Small intestine (tissue), 7 donors: Measurements from ENCODE around the gene SPARC. TPM values are rescaled to one million over a fixed set of nuclear protein-coding genes. Genes with fewer than 3 reads are reported as not detected.
A peak's percentile ranks its signal among the peaks of the same experiment; 100 is the strongest.
"Not testable (repeated sequence)": the region's sequence is repeated elsewhere in the genome, so short reads cannot be mapped to it uniquely, and the experiment has no call there.

Experiments
- DNase-seq, 2 donors: peaks; one replicate each; pipeline versions ENCODE4 v3.0.0 to v3.0.0-alpha.2; 2013
- FAIRE-seq: peaks from 2 replicates; lab custom pipeline; 2012; peaks lifted over from hg19 to GRCh38; lab: Jason Lieb, UNC
- H3K27ac ChIP-seq, 3 donors: one replicate each; pipeline ENCODE4 v1.5.1; 2013; ENCODE audit warnings: low read length in 2 of 3, mild to moderate bottlenecking in 2 of 3, control low read depth in 1 of 3, inconsistent platforms in 1 of 3, low read depth in 1 of 3, moderate library complexity in 1 of 3
- H3K27me3 ChIP-seq, 3 donors: one replicate each; pipeline ENCODE4 v1.6.1; 2013; ENCODE audit warnings: low read length in 3 of 3, inconsistent platforms in 1 of 3; ENCODE audit not compliant: control insufficient read depth in 3 of 3, insufficient read depth in 3 of 3
- H3K36me3 ChIP-seq, 3 donors: one replicate each; pipeline ENCODE4 v1.6.1; 2013; ENCODE audit warnings: low read length in 3 of 3, inconsistent platforms in 1 of 3, low read depth in 1 of 3, mild to moderate bottlenecking in 1 of 3, moderate library complexity in 1 of 3; ENCODE audit not compliant: control insufficient read depth in 3 of 3, insufficient read depth in 2 of 3
- H3K4me1 ChIP-seq, 3 donors: one replicate each; pipeline ENCODE4 v1.6.1; 2013; ENCODE audit warnings: low read length in 2 of 3, inconsistent platforms in 1 of 3, low read depth in 1 of 3, mild to moderate bottlenecking in 1 of 3, moderate library complexity in 1 of 3; ENCODE audit not compliant: control insufficient read depth in 3 of 3, insufficient read depth in 2 of 3
- H3K4me3 ChIP-seq, 3 donors: one replicate each; pipeline ENCODE4 v1.5.1; 2013; ENCODE audit warnings: low read length in 3 of 3, control low read depth in 1 of 3, inconsistent platforms in 1 of 3, low read depth in 1 of 3, mild to moderate bottlenecking in 1 of 3, moderate library complexity in 1 of 3
- H3K9me3 ChIP-seq, 2 donors: one replicate each; pipeline ENCODE4 v1.6.1; 2013; ENCODE audit warnings: low read depth in 1 of 2, low read length in 1 of 2; ENCODE audit not compliant: control insufficient read depth in 2 of 2, insufficient read depth in 1 of 2
- WGBS, 3 donors: extraction: QIAGEN DNeasy Blood & Tissue Kit; methylation state at CpG; one replicate each; pipeline ENCODE4 v1.1.7; 2013; 5-methylcytosine and 5-hydroxymethylcytosine counted together
- polyA plus RNA-seq, 4 donors: library from polyadenylated mRNA; stranded (reverse) in 3 of 4; unstranded in 1 of 4; fragments of 200-250 nt in 3 of 4; fragments of 120-200 nt in 1 of 4; gene quantifications; one replicate each; pipeline versions ENCODE4 v1.2.1 to v1.2.3, GENCODE V29; 2013
- donor health status: healthy with polysubstance abuse.
- donor health status: control.
- donor health status: control.
- donor health status: Bipolar disorder and iron deficiency.
- donor health status: healthy.

SPARC gene
- polyA plus RNA-seq, 4 donors, result 9.6 to 487 (median 135) TPM

DNA sequence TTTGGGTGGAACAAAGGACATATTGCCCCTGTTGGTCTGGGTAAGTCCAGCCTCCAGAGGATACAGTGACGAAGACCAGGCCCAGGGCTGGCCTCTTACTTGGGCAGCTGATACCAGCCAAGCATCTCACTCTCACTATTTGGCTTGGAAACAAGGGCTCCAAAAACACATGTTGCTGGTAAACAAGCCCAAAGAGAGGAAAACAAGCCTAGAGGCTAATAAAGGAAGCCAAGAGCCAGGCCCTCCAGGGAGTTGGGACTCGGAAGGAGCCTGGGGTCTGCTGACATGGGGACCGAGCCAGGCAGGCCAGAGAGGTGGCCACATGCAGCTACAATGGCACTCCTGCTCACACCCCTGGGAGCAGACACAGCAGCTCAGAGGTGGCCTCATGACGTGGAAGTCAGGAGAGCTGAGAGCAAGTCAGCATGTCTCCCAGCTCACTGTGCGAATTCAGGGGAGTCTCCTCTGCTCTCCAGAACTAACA is 5.7 kb downstream of the SPARC start:
- FAIRE-seq (no peak), DNase-seq (no peak)
- Histone ChIP-seq H3K4me1 (peaks cover 0 to 2% (median 0%) of the 10 kb centered on the region in 3 donors), H3K4me3 (no peak overlapping the region), H3K36me3 (peaks cover 0 to 6% (median 0%) of the 10 kb centered on the region in 3 donors), H3K27me3 (no peaks in the 10 kb centered on the region), H3K9me3 (no peaks in the 10 kb centered on the region), H3K27ac (peak overlapping the region in 1 of 3 donors; percentile 26)
- WGBS, 3 donors, result 65 to 89% (median 78%) methylated on average over 5 of the region's 5 CpGs

DNA sequence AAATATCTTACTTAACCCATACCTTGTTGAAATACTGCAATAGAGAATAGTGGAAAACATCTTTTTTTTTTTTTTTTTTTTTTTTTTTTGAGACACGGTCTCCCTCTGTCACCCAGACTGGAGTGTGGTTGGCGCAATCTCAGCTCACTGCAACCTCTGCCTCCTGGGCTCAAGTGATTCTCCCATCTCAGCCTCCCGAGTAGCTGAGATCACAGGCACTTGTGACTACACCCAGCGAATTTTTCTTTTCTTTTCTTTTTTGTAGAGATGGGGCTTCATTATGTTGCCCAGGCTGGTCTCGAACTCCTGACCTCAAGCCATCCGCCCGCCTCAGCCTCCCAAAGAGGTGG is 6.6 kb downstream of the SPARC start:
- not testable (repeated sequence) for H3K27me3 ChIP-seq, H3K4me1 ChIP-seq, FAIRE-seq, H3K36me3 ChIP-seq, H3K4me3 ChIP-seq, H3K9me3 ChIP-seq, DNase-seq
- WGBS, 3 donors, result 77 to 91% (median 88%) methylated on average over 7 of the region's 7 CpGs
- peak overlapping the region in 1 of 3 donors; percentile 33 for H3K27ac ChIP-seq

DNA sequence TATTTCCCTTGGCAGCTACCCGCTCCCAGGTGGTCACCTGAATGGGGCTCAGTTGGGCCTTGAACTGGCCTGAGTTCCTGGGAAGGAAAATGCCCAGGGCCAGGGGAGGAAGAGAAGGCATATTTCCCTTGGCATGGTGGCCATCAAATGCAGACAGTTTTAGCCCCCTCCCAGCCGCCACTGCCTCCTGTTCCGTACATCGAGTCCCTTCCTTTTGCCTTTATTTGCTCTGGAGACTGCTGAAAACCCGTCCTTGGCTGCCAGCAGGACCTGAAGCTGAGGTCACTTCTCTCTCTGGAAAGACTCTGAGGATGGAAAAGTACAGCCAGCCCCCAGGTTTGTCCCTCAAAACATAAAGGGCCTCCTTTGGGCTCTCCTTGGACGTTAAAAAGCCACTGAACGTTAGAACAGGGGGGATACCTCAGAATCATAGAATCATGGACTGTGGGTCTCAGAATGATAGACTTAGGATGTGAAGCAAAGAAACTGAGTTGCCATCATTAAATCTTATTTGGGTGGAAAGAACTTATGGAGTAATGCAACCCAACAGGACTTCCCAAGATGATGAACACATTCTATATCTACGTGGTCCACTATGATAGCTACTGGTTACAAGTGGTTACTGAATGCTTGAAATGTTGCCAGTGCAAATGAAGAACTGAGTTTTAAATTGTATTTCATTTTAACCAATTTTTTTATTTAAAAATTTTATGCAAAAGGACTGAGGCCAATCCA is 7.1 kb downstream of the SPARC start:
- DNase-seq (no peak), FAIRE-seq (no peak)
- Histone ChIP-seq H3K27me3 (no peaks in the 10 kb centered on the region), H3K36me3 (peaks cover 0 to 7% (median 0%) of the 10 kb centered on the region in 3 donors), H3K9me3 (no peaks in the 10 kb centered on the region), H3K4me1 (peaks cover 0 to 2% (median 0%) of the 10 kb centered on the region in 3 donors), H3K4me3 (no peak overlapping the region), H3K27ac (peak overlapping the region in 1 of 3 donors; percentile 72)
- WGBS, 3 donors, result 73 to 87% (median 74%) methylated on average over 8 of the region's 8 CpGs

DNA sequence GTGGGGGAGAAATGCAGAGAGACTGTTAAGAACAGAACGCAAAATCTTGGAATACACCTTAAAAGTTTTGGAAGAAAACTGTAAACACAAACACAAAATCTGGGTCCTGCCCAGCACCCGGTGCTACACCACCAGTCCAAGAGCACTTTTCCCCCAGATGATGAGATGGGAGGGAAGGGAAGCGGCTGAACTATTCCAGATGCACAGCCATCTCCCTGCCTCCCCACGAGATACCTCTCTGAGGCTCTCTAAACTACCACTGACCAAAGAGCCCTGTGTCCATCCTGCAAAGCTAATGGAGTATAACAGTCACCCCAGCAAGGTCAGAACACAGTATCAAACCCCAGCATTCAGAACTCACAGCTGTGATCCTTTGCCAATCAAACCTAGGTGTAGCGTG is 8.0 kb downstream of the SPARC start:
- FAIRE-seq, result no peak
- Histone ChIP-seq H3K27me3 (no peaks in the 10 kb centered on the region), H3K4me1 (peaks cover 0 to 2% (median 0%) of the 10 kb centered on the region in 3 donors), H3K4me3 (no peak overlapping the region), H3K27ac (peak overlapping the region in 2 of 3 donors; percentile 53 to 61), H3K9me3 (no peaks in the 10 kb centered on the region), H3K36me3 (peaks cover 0 to 13% (median 0%) of the 10 kb centered on the region in 3 donors)
- WGBS, 3 donors, result 70 to 78% (median 74%) methylated on average over 5 of the region's 5 CpGs
- DNase-seq, result no peak

DNA sequence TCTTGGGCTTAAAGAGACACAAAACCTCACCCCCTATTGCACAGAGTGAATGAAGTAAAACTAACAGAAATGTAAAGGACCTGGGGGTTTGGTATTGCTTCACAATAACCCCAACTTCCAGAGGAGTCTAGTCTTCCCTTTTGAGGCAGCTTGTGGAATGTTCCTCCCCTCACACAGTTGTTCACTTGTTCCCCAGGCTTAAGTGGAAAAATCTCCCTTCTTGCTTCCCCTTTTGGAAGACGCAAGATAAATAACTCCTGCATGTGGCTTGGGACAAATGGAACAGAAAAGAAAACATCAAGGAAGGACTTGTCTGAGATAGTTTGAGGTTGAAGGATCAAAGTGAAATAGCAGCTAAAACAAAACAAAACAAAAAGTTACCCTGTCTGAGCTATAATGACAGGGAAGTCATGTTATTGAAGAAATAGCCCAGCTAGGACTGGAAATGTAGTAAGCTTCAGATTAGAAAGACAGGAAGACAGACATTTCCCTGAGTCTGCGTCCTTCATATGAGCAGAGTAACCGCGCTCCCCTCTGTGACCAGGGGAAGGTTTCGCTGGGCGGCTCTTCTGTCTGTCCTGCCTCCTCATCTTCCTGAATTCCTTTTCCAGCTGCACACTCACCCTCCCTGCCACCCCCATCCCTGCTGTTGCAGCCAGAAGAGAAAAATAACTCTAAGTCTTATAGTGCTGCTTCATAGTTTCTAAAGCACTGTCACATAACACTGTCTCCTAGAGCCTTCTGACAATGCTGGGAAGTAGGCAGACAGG is 8.8 kb downstream of the SPARC start:
- FAIRE-seq, result no peak
- H3K4me1 ChIP-seq, result peaks cover 0 to 2% (median 0%) of the 10 kb centered on the region in 3 donors

DNA sequence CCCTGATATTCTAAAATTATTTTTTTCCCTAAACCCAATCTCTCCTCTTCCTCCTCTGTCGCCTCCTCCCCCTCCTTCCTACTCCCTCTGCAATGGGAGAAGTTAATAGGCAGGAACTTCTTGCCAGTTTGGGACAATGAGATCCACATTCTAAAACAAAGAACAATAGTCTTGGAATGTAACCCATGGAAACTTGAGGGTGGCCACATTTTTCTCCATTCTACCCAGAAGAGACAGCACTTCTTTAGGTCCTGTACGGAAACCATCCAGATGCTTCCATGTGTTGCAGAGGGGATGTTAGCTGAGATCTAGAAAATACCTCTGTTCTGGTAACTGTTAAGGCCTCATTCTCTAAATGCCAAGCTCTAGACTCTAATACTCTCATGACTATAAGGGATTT is 10.0 kb downstream of the SPARC start:
- FAIRE-seq (no peak), DNase-seq (no peak)
- peak overlapping the region in 2 of 3 donors; percentile 53 to 79 for H3K27ac ChIP-seq
- WGBS, 3 donors, result 64 to 82% (median 76%) methylated on average over 2 of the region's 2 CpGs
- H3K4me3 ChIP-seq, result no peak overlapping the region
- peaks cover 0 to 22% (median 0%) of the 10 kb centered on the region in 3 donors for H3K36me3 ChIP-seq
- H3K27me3 ChIP-seq, result no peaks in the 10 kb centered on the region
- peaks cover 0 to 7% (median 2%) of the 10 kb centered on the region in 3 donors for H3K4me1 ChIP-seq
- no peaks in the 10 kb centered on the region for H3K9me3 ChIP-seq

More for the DNA sequence above, 8.8 kb downstream of the SPARC start:
- WGBS, 3 donors, result 41 to 92% (median 82%) methylated on average over 6 of the region's 6 CpGs
- DNase-seq, result no peak
- no peaks in the 10 kb centered on the region for H3K27me3 ChIP-seq
- H3K9me3 ChIP-seq, result no peaks in the 10 kb centered on the region
- H3K36me3 ChIP-seq, result peaks cover 0 to 15% (median 0%) of the 10 kb centered on the region in 3 donors
- H3K4me3 ChIP-seq, result no peak overlapping the region
- peak overlapping the region in 2 of 3 donors; percentile 53 to 69 for H3K27ac ChIP-seq

DNA sequence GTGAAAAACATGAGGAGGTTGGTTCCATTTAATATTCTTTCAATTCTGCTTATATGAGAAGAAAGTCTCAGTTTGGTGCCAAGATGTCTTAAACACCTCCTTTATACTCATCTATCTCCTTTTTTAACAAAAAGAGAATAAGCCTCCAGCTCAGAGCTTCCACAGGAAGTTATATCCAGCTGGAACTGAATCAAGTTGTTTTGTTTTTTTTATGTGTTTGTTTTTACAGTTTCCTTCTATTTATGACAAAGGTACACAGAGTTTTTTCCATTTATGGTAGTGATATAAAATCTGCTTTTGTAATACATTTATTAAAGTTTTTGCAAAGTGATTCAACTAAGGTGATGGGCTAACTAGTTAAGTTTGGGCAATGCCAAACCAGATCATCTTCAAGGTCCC is 10.4 kb downstream of the SPARC start:
- Histone ChIP-seq H3K36me3 (peaks cover 0 to 26% (median 0%) of the 10 kb centered on the region in 3 donors), H3K4me3 (no peak overlapping the region), H3K4me1 (peaks cover 0 to 11% (median 2%) of the 10 kb centered on the region in 3 donors), H3K27ac (peak overlapping the region in 2 of 3 donors; percentile 53 to 81), H3K9me3 (no peaks in the 10 kb centered on the region), H3K27me3 (no peaks in the 10 kb centered on the region)
- no peak for DNase-seq
- FAIRE-seq, result no peak

DNA sequence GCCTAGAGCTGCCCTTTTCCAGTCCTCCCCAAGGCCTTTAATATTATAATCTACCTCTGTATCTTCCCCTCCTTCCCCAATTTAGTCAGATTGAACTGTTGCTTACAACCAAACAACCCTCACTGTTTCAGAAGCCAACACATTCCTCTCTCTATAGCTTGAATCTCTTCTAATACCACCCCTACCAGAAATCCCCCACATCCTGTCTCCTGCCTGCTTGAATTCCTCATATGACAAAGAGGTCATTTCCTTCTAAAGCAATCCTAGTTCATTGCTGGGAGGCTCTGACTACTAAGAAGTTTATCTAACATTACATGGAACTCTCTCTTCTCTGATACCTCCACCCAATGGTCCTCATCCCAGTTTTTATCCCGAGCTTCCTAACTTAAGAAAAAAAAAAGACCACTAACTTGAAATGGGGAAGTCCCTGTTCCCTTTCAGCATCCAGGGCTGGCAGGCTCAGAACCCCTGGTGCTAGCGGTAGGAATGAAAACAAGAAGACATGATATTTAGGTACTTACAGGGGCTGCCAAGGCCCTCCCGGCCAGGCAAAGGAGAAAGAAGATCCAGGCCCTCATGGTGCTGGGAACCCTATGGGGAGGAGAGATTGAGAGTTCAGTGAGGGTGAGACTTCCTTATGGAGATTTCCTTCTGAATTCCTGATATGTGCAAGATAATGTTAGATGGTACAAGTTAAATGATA is 11.0 kb downstream of the SPARC start:
- H3K36me3 ChIP-seq, result peaks cover 0 to 24% (median 0%) of the 10 kb centered on the region in 3 donors
- peaks cover 0 to 11% (median 2%) of the 10 kb centered on the region in 3 donors for H3K4me1 ChIP-seq
- H3K27ac ChIP-seq, result peak overlapping the region in 2 of 3 donors; percentile 36 to 81
- 48 to 84% (median 83%) methylated on average over 3 of the region's 3 CpGs for WGBS, 3 donors
- DNase-seq (no peak), FAIRE-seq (no peak)
- no peak overlapping the region for H3K4me3 ChIP-seq
- no peaks in the 10 kb centered on the region for H3K27me3 ChIP-seq
- H3K9me3 ChIP-seq, result no peaks in the 10 kb centered on the region
